ENCODE data around the gene EID3. TPM values are rescaled to one million over a fixed set of nuclear protein-coding genes. Genes with fewer than 3 reads are reported as not detected.
"Not testable (repeated sequence)": the region's sequence is repeated elsewhere in the genome, so short reads cannot be mapped to it uniquely, and the experiment has no call there.

Gene EID3
- polyA plus RNA-seq, 2 donors = 0.74 to 1.0 TPM

DNA sequence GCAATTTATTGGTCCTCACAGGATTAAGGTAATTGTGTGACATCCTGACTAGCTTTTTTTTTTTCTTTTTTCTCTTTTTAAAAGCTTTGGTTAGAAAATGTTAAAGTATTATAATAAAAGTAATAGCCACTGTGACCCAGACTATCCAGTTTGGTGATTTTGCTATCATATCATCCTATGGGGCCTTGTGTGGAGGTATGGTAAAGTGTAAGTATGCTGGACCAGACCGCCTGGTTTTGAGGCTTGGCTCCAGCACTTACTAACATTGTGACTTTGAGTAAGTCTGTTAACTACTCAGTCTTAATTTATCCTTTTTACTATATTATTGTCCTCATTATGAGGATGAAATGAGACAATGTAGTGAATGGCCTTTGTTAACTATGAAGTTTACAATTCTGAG is 15.5 kb downstream of the EID3 start:
- H3K27ac ChIP-seq (ENCODE audit: low read depth in 2 of 2, low read length in 1 of 2) = no peak overlapping the region
- no peak overlapping the region for H3K4me3 ChIP-seq (ENCODE audit: low read depth in 1 of 2, low read length in 2 of 2)
- peaks cover 5 to 12% of the 10 kb centered on the region in 2 donors for H3K36me3 ChIP-seq (ENCODE audit: control insufficient read depth in 2 of 2, insufficient read depth in 2 of 2, low read length in 1 of 2)
- no peaks in the 10 kb centered on the region for H3K4me1 ChIP-seq (ENCODE audit: control insufficient read depth in 2 of 2, insufficient read depth in 2 of 2, low read length in 1 of 2)
- no peaks in the 10 kb centered on the region for H3K27me3 ChIP-seq (ENCODE audit: control insufficient read depth in 1 of 2, insufficient read depth in 2 of 2, low read length in 2 of 2)
- H3K9me3 ChIP-seq (ENCODE audit: control insufficient read depth in 2 of 2, insufficient read depth in 1 of 2, low read depth in 1 of 2, low read length in 1 of 2) = no peaks in the 10 kb centered on the region
- 92 to 97% methylated on average over 1 of the region's 1 CpG for WGBS, 2 donors

DNA sequence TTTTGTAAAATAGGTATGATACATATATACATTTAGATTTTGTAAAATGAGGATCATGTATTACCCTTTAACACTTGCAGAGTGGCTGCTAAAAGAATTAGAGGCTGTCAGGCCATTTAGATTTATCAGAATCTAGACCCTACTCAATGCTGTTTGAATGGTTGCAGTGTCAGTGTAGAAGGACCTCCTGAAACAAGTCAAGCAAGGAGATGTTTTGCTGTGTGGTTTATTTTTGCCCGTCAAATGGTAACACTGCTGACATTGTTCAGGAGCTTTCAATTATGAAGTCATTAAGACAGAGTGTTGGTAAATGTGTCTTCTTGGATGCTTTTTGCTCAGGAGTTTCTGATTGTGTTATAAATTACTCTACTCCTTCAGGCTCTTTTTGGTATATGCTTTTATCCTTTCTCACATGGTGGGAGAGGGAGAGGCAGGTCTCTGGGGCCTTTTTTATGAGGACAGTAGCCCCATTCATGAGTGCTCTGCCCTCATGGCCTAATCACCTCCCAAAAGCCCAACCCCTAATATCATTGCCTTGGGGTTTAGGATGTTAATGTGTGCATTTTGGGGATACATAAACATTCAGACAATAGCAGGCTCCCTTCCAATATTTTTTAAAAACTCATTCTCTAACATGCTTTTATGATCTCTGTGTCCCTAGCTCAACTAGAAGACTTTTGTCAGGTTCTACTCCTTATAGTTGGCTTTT is 16.5 kb downstream of the EID3 start:
- Histone ChIP-seq H3K27me3 (ENCODE audit: control insufficient read depth in 1 of 2, insufficient read depth in 2 of 2, low read length in 2 of 2) (no peaks in the 10 kb centered on the region), H3K27ac (ENCODE audit: low read depth in 2 of 2, low read length in 1 of 2) (no peak overlapping the region), H3K4me3 (ENCODE audit: low read depth in 1 of 2, low read length in 2 of 2) (no peak overlapping the region), H3K36me3 (ENCODE audit: control insufficient read depth in 2 of 2, insufficient read depth in 2 of 2, low read length in 1 of 2) (peaks cover 5 to 12% of the 10 kb centered on the region in 2 donors), H3K4me1 (ENCODE audit: control insufficient read depth in 2 of 2, insufficient read depth in 2 of 2, low read length in 1 of 2) (no peaks in the 10 kb centered on the region), H3K9me3 (ENCODE audit: control insufficient read depth in 2 of 2, insufficient read depth in 1 of 2, low read depth in 1 of 2, low read length in 1 of 2) (no peaks in the 10 kb centered on the region)
- WGBS, 2 donors = 86 to 94% methylated on average over 1 of the region's 1 CpG

GRCh38 chr12:104320627-104321024 is 17.1 kb downstream of the EID3 start:
- no peaks in the 10 kb centered on the region for H3K9me3 ChIP-seq (ENCODE audit: control insufficient read depth in 2 of 2, insufficient read depth in 1 of 2, low read depth in 1 of 2, low read length in 1 of 2)
- H3K36me3 ChIP-seq (ENCODE audit: control insufficient read depth in 2 of 2, insufficient read depth in 2 of 2, low read length in 1 of 2) = peaks cover 4 to 12% of the 10 kb centered on the region in 2 donors
- no peaks in the 10 kb centered on the region for H3K4me1 ChIP-seq (ENCODE audit: control insufficient read depth in 2 of 2, insufficient read depth in 2 of 2, low read length in 1 of 2)
- H3K27me3 ChIP-seq (ENCODE audit: control insufficient read depth in 1 of 2, insufficient read depth in 2 of 2, low read length in 2 of 2) = no peaks in the 10 kb centered on the region
- H3K27ac ChIP-seq (ENCODE audit: low read depth in 2 of 2, low read length in 1 of 2) = no peak overlapping the region
- no peak overlapping the region for H3K4me3 ChIP-seq (ENCODE audit: low read depth in 1 of 2, low read length in 2 of 2)

- H3K27ac ChIP-seq (ENCODE audit: low read depth in 2 of 2, low read length in 1 of 2) = no peak overlapping the region
- H3K4me3 ChIP-seq (ENCODE audit: low read depth in 1 of 2, low read length in 2 of 2) = no peak overlapping the region
- 97 to 100% methylated on average over 1 of the region's 1 CpG for WGBS, 2 donors
- no peaks in the 10 kb centered on the region for H3K9me3 ChIP-seq (ENCODE audit: control insufficient read depth in 2 of 2, insufficient read depth in 1 of 2, low read depth in 1 of 2, low read length in 1 of 2)
- no peaks in the 10 kb centered on the region for H3K4me1 ChIP-seq (ENCODE audit: control insufficient read depth in 2 of 2, insufficient read depth in 2 of 2, low read length in 1 of 2)
- no peaks in the 10 kb centered on the region for H3K27me3 ChIP-seq (ENCODE audit: control insufficient read depth in 1 of 2, insufficient read depth in 2 of 2, low read length in 2 of 2)
- peaks cover 3 to 16% of the 10 kb centered on the region in 2 donors for H3K36me3 ChIP-seq (ENCODE audit: control insufficient read depth in 2 of 2, insufficient read depth in 2 of 2, low read length in 1 of 2)
Measured at GRCh38 chr12:104321949-104322348, 18.4 kb downstream of the EID3 start.

GRCh38 chr12:104322533-104322932 is 19.0 kb downstream of the EID3 start:
- peaks cover 5 to 16% of the 10 kb centered on the region in 2 donors for H3K36me3 ChIP-seq (ENCODE audit: control insufficient read depth in 2 of 2, insufficient read depth in 2 of 2, low read length in 1 of 2)
- H3K27me3 ChIP-seq (ENCODE audit: control insufficient read depth in 1 of 2, insufficient read depth in 2 of 2, low read length in 2 of 2); H3K4me3 ChIP-seq (ENCODE audit: low read depth in 1 of 2, low read length in 2 of 2); H3K4me1 ChIP-seq (ENCODE audit: control insufficient read depth in 2 of 2, insufficient read depth in 2 of 2, low read length in 1 of 2); H3K27ac ChIP-seq (ENCODE audit: low read depth in 2 of 2, low read length in 1 of 2); H3K9me3 ChIP-seq (ENCODE audit: control insufficient read depth in 2 of 2, insufficient read depth in 1 of 2, low read depth in 1 of 2, low read length in 1 of 2): not testable (repeated sequence)
- WGBS, 2 donors = 99 to 100% methylated on average over 2 of the region's 2 CpGs

- H3K4me1 ChIP-seq (ENCODE audit: control insufficient read depth in 2 of 2, insufficient read depth in 2 of 2, low read length in 1 of 2) = no peaks in the 10 kb centered on the region
- H3K27me3 ChIP-seq (ENCODE audit: control insufficient read depth in 1 of 2, insufficient read depth in 2 of 2, low read length in 2 of 2) = no peaks in the 10 kb centered on the region
- 97 to 98% methylated on average over 1 of the region's 1 CpG for WGBS, 2 donors
- H3K4me3 ChIP-seq (ENCODE audit: low read depth in 1 of 2, low read length in 2 of 2) = no peak overlapping the region
- H3K36me3 ChIP-seq (ENCODE audit: control insufficient read depth in 2 of 2, insufficient read depth in 2 of 2, low read length in 1 of 2) = peaks cover 6 to 12% of the 10 kb centered on the region in 2 donors
- no peaks in the 10 kb centered on the region for H3K9me3 ChIP-seq (ENCODE audit: control insufficient read depth in 2 of 2, insufficient read depth in 1 of 2, low read depth in 1 of 2, low read length in 1 of 2)
- no peak overlapping the region for H3K27ac ChIP-seq (ENCODE audit: low read depth in 2 of 2, low read length in 1 of 2)
Measured at GRCh38 chr12:104323899-104324298, 20.4 kb downstream of the EID3 start.

DNA sequence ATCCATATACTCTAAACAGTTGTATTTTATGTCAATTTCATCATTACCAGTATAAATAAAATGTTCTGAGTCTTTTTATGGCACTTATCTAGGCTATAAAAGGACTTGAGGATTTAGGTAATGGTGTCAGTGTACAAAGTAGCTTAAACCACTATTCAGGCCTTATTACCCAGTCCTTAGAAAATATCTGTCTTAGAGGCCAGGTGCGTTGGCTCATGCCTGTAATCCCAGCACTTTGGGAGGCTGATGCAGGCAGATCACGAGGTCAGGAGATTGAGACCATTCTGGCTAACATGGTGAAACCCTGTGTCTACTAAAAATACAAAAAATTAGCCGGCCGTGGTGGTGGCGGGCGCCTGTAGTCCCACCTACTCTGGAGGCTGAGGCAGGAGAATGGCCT is 24.7 kb downstream of the EID3 start:
- peaks cover 4 to 11% of the 10 kb centered on the region in 2 donors for H3K36me3 ChIP-seq (ENCODE audit: control insufficient read depth in 2 of 2, insufficient read depth in 2 of 2, low read length in 1 of 2)

DNA sequence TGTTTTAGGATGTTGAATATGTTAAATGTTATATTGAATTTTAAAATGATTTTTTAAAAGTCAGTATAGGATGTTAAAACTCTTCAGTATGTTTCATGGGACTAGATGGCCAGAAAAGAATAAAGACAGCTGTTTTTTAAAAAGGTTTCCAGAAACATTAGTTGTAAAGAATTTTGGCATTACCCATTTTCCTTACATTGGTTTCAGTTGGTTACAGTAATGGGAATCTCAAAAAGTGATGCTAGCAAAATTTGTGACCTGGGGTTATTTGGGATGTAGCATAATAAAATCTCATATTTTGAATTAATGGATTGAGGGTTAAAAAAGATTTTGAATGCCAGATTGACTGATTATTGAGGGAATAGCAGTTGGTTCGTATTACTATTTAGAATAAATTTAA is 25.3 kb downstream of the EID3 start:
- H3K36me3 ChIP-seq (ENCODE audit: control insufficient read depth in 2 of 2, insufficient read depth in 2 of 2, low read length in 1 of 2) = peaks cover 4 to 11% of the 10 kb centered on the region in 2 donors
- H3K27ac ChIP-seq (ENCODE audit: low read depth in 2 of 2, low read length in 1 of 2) = no peak overlapping the region
- H3K27me3 ChIP-seq (ENCODE audit: control insufficient read depth in 1 of 2, insufficient read depth in 2 of 2, low read length in 2 of 2) = no peaks in the 10 kb centered on the region
- no peaks in the 10 kb centered on the region for H3K4me1 ChIP-seq (ENCODE audit: control insufficient read depth in 2 of 2, insufficient read depth in 2 of 2, low read length in 1 of 2)
- no peak overlapping the region for H3K4me3 ChIP-seq (ENCODE audit: low read depth in 1 of 2, low read length in 2 of 2)
- H3K9me3 ChIP-seq (ENCODE audit: control insufficient read depth in 2 of 2, insufficient read depth in 1 of 2, low read depth in 1 of 2, low read length in 1 of 2) = no peaks in the 10 kb centered on the region
- WGBS, 2 donors = 84 to 86% methylated on average over 1 of the region's 1 CpG

More for the DNA sequence above, 24.7 kb downstream of the EID3 start:
- 95% methylated on average over 6 of the region's 6 CpGs for WGBS, 2 donors
- H3K4me1 ChIP-seq (ENCODE audit: control insufficient read depth in 2 of 2, insufficient read depth in 2 of 2, low read length in 1 of 2); H3K9me3 ChIP-seq (ENCODE audit: control insufficient read depth in 2 of 2, insufficient read depth in 1 of 2, low read depth in 1 of 2, low read length in 1 of 2); H3K27ac ChIP-seq (ENCODE audit: low read depth in 2 of 2, low read length in 1 of 2); H3K4me3 ChIP-seq (ENCODE audit: low read depth in 1 of 2, low read length in 2 of 2); H3K27me3 ChIP-seq (ENCODE audit: control insufficient read depth in 1 of 2, insufficient read depth in 2 of 2, low read length in 2 of 2): not testable (repeated sequence)

DNA sequence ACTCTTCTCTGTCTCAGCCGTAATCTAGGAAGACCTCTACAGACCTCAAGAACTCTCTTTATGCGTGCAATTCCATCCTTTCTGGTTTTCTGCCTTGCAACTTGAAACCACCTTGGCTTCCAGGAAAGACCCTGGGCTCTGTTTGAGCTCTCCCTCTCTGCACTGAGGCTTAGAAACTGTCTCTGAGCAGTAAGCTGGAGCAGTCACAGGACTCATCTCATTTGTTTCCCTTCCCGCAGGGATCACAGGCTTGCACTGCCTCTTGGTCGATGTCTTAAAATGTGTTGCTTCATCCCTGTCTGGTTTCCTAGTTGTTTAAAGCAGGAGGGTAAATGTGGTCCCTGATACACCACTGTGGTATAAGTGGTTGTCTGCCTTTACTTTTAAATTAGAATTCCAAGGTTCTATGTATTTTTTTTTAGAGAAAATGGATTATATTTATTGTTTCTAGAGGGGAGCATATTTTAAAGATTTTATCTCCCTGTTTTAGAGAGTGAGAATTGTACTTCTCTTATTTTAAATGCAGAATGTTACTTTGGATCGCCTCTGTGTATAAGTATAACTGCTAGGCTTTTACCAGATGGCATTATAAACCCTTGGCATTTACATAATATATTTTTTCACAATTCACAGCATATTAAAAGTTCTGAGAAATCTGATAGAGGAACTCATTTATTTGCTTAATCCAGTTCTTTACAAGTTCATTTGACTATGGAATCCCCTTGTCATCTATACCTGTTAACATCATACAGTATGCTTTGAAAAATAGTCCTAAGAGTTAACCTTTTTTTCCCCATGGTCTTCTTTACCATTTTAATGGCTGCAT is 26.4 kb downstream of the EID3 start:
- H3K27ac ChIP-seq (ENCODE audit: low read depth in 2 of 2, low read length in 1 of 2) = no peak overlapping the region
- no peak overlapping the region for H3K4me3 ChIP-seq (ENCODE audit: low read depth in 1 of 2, low read length in 2 of 2)
- H3K27me3 ChIP-seq (ENCODE audit: control insufficient read depth in 1 of 2, insufficient read depth in 2 of 2, low read length in 2 of 2) = no peaks in the 10 kb centered on the region
- H3K9me3 ChIP-seq (ENCODE audit: control insufficient read depth in 2 of 2, insufficient read depth in 1 of 2, low read depth in 1 of 2, low read length in 1 of 2) = no peaks in the 10 kb centered on the region
- WGBS, 2 donors = 89 to 91% methylated on average over 5 of the region's 5 CpGs
- no peaks in the 10 kb centered on the region for H3K4me1 ChIP-seq (ENCODE audit: control insufficient read depth in 2 of 2, insufficient read depth in 2 of 2, low read length in 1 of 2)
- H3K36me3 ChIP-seq (ENCODE audit: control insufficient read depth in 2 of 2, insufficient read depth in 2 of 2, low read length in 1 of 2) = peaks cover 4 to 11% of the 10 kb centered on the region in 2 donors
